Measurements from ENCODE around the gene TOPAZ1.

The TOPAZ1 gene

GRCh38 chr3:44210967-44211366, 30.7 kb upstream of the TOPAZ1 start:
- DNase-seq (ENCODE audit: low read depth) = no peak
- H3K4me3 ChIP-seq (ENCODE audit: low read length) = no peak overlapping the region
- TF ChIP-seq CTCF (IDR thresholded peaks at IDR 0.05; ENCODE audit: insufficient read depth, low read depth, low read length, missing control alignments) = no peak

- no peak for TF ChIP-seq CTCF (IDR thresholded peaks at IDR 0.05; ENCODE audit: insufficient read depth, low read depth, low read length, missing control alignments)
- no peak for DNase-seq (ENCODE audit: low read depth)
- no peak overlapping the region for H3K4me3 ChIP-seq (ENCODE audit: low read length)
Observed at GRCh38 chr3:44222337-44222736, 19.3 kb upstream of the TOPAZ1 start.

- no peak for DNase-seq (ENCODE audit: low read depth)
Observed at GRCh38 chr3:44223299-44223698, 18.4 kb upstream of the TOPAZ1 start.

GRCh38 chr3:44224131-44224530, 17.6 kb upstream of the TOPAZ1 start:
- no peak overlapping the region for H3K4me3 ChIP-seq (ENCODE audit: low read length)
- TF ChIP-seq CTCF (IDR thresholded peaks at IDR 0.05; ENCODE audit: insufficient read depth, low read depth, low read length, missing control alignments) = no peak
- no peak for DNase-seq (ENCODE audit: low read depth)

More at GRCh38 chr3:44223299-44223698, 18.4 kb upstream of the TOPAZ1 start:
- H3K4me3 ChIP-seq (ENCODE audit: low read length) = no peak overlapping the region
- no peak for TF ChIP-seq CTCF (IDR thresholded peaks at IDR 0.05; ENCODE audit: insufficient read depth, low read depth, low read length, missing control alignments)

GRCh38 chr3:44226573-44226972, 15.1 kb upstream of the TOPAZ1 start:
- no peak overlapping the region for H3K4me3 ChIP-seq (ENCODE audit: low read length)
- DNase-seq (ENCODE audit: low read depth) = no peak
- TF ChIP-seq CTCF (IDR thresholded peaks at IDR 0.05; ENCODE audit: insufficient read depth, low read depth, low read length, missing control alignments) = no peak

- DNase-seq (ENCODE audit: low read depth) = no peak
- TF ChIP-seq CTCF (IDR thresholded peaks at IDR 0.05; ENCODE audit: insufficient read depth, low read depth, low read length, missing control alignments) = no peak
- H3K4me3 ChIP-seq (ENCODE audit: low read length) = no peak overlapping the region
Observed at GRCh38 chr3:44227632-44228031, 14.1 kb upstream of the TOPAZ1 start.

- H3K4me3 ChIP-seq (ENCODE audit: low read length) = no peak overlapping the region
- DNase-seq (ENCODE audit: low read depth) = no peak
- TF ChIP-seq CTCF (IDR thresholded peaks at IDR 0.05; ENCODE audit: insufficient read depth, low read depth, low read length, missing control alignments) = no peak
Observed at GRCh38 chr3:44228900-44229299, 12.8 kb upstream of the TOPAZ1 start.

Data from epithelial cell of esophagus (primary cell).